SK-N-SH (cell line): Measurements from ENCODE around the gene FN3K. TPM values are rescaled to one million over a fixed set of nuclear protein-coding genes. Genes with fewer than 3 reads are reported as not detected.

Experiments used
- CTCF ChIA-PET: fragments of 300-600, 350-600 bp; formaldehyde crosslinking; extraction: SDS; loops from one replicate; lab custom pipeline; 2021; lab: Yijun Ruan, JAX
- POLR2A ChIA-PET: fragments of 350-600 bp; sonication (Branson Sonifier 250); formaldehyde crosslinking; extraction: SDS; loops from one replicate; lab custom pipeline; 2020; ENCODE audit warnings: antibody characterized with exemption, inconsistent platforms; lab: Yijun Ruan, JAX
- DNase-seq: peaks from one replicate; pipeline ENCODE4 v3.0.0; 2012
- H2AFZ ChIP-seq: fragments of 200-600 bp; sonication (generic); 2 replicates; pipeline ENCODE4 v1.8.1; 2016; ENCODE audit warnings: antibody characterized with exemption, mild to moderate bottlenecking, low read depth
- H3F3A ChIP-seq: fragments of 200-600 bp; sonication (generic); replicated peaks from 2 replicates; pipeline ENCODE3; 2016; ENCODE audit warnings: antibody characterized with exemption, mild to moderate bottlenecking; ENCODE audit not compliant: insufficient read depth
- H3K27ac ChIP-seq, 2 experiments: fragments of 200-500 bp in 1 of 2; fragments of 200-600 bp in 1 of 2; sonication (Bioruptor generic) in 1 of 2; sonication (generic), shearing (Covaris generic) in 1 of 2; 2 replicates each; pipeline versions ENCODE4 v1.5.1 to v1.6.1; 2014 to 2016; ENCODE audit warnings: low read depth in 2 of 2, inconsistent platforms in 1 of 2, low read length in 1 of 2, mild to moderate bottlenecking in 1 of 2, mixed read lengths in 1 of 2
- H3K27me3 ChIP-seq: fragments of 200-600 bp; sonication (generic), shearing (Covaris generic); 2 replicates; pipeline ENCODE4 v1.6.1; 2016; ENCODE audit warnings: mixed run types; ENCODE audit not compliant: insufficient read depth
- H3K36me3 ChIP-seq, 2 experiments: fragments of 200-500 bp in 1 of 2; fragments of 200-600 bp in 1 of 2; sonication (Bioruptor generic) in 1 of 2; sonication (generic) in 1 of 2; replicated peaks in 1 of 2; 2 replicates each; pipeline versions ENCODE3 to v1.5.1; 2014 to 2016; ENCODE audit warnings: low read length in 1 of 2, mild to moderate bottlenecking in 1 of 2; ENCODE audit not compliant: insufficient read depth in 2 of 2, control insufficient read depth in 1 of 2
- H3K4me1 ChIP-seq, 2 experiments: fragments of 200-500 bp in 1 of 2; fragments of 200-600 bp in 1 of 2; sonication (Bioruptor generic) in 1 of 2; sonication (generic), shearing (Covaris generic) in 1 of 2; 2 replicates each; pipeline versions ENCODE4 v1.5.1 to v1.6.1; 2014 to 2016; ENCODE audit warnings: low read depth in 1 of 2, low read length in 1 of 2, mixed run types in 1 of 2; ENCODE audit not compliant: insufficient read depth in 2 of 2, control insufficient read depth in 1 of 2
- H3K4me2 ChIP-seq: fragments of 200-600 bp; sonication (generic), shearing (Covaris generic); 2 replicates; pipeline ENCODE4 v1.6.1; 2017; ENCODE audit warnings: mixed run types
- H3K4me3 ChIP-seq, 2 experiments: fragments of 200-500 bp in 1 of 2; fragments of 200-600 bp in 1 of 2; sonication (Bioruptor generic) in 1 of 2; sonication (generic), shearing (Covaris generic) in 1 of 2; 2 replicates each; pipeline versions ENCODE4 v1.5.1 to v1.8.1; 2014 to 2016; ENCODE audit warnings: low read depth in 2 of 2, inconsistent platforms in 1 of 2, low read length in 1 of 2, mild to moderate bottlenecking in 1 of 2, mixed read lengths in 1 of 2, moderate library complexity in 1 of 2
- H3K79me2 ChIP-seq: fragments of 200-600 bp; sonication (generic); 2 replicates; pipeline ENCODE4 v1.8.1; 2017; ENCODE audit warnings: mild to moderate bottlenecking; ENCODE audit not compliant: insufficient read depth
- H3K9ac ChIP-seq: fragments of 200-600 bp; sonication (generic); 2 replicates; pipeline ENCODE4 v1.6.1; 2017; ENCODE audit warnings: mixed run types
- H3K9me2 ChIP-seq: fragments of 200-600 bp; sonication (generic); 2 replicates; pipeline ENCODE4 v1.6.1; 2017; ENCODE audit warnings: mixed run types
- H3K9me3 ChIP-seq: fragments of 200-600 bp; sonication (generic); 2 replicates; pipeline ENCODE4 v1.6.1; 2017; ENCODE audit warnings: mixed run types, mild to moderate bottlenecking, moderate library complexity
- H4K20me1 ChIP-seq: fragments of 200-600 bp; sonication (generic); 2 replicates; pipeline ENCODE4 v1.6.1; 2017; ENCODE audit warnings: mild to moderate bottlenecking, mixed run types; ENCODE audit not compliant: insufficient read depth
- ELF1 ChIP-seq: IDR thresholded peaks from 2 replicates; pipeline ENCODE4 v1.4.0; 2012
- FOXJ3 ChIP-seq: sonication (generic); formaldehyde crosslinking; IDR thresholded peaks from 2 replicates; pipeline ENCODE4 v1.5.1; 2020; ENCODE audit warnings: mild to moderate bottlenecking, missing genetic modification reagents
- MXI1 ChIP-seq: IDR thresholded peaks from 2 replicates; pipeline ENCODE4 v1.6.1; 2012; ENCODE audit warnings: mild to moderate bottlenecking, low read depth, low read length, improper control_type of control experiment
- PBX3 ChIP-seq: IDR thresholded peaks from 2 replicates; pipeline ENCODE4; 2012
- RCOR1 ChIP-seq: fragments of 150-350 bp; IDR thresholded peaks from 2 replicates; pipeline ENCODE4 v1.6.1; 2017; ENCODE audit warnings: antibody characterized with exemption, low read length
- RFX5 ChIP-seq: IDR thresholded peaks from 2 replicates; pipeline ENCODE4 v1.6.1; 2012; ENCODE audit warnings: mild to moderate bottlenecking, improper control_type of control experiment, low read length
- RXRA ChIP-seq: IDR thresholded peaks from 2 replicates; pipeline ENCODE4 v1.4.0; 2012; ENCODE audit warnings: low read depth, mild to moderate bottlenecking, borderline replicate concordance
- SIN3A ChIP-seq: IDR thresholded peaks from 2 replicates; pipeline ENCODE4 v1.6.1; 2012; ENCODE audit warnings: low read depth, mild to moderate bottlenecking, low read length, moderate library complexity, borderline replicate concordance
- SMC3 ChIP-seq: IDR thresholded peaks from 2 replicates; pipeline ENCODE4 v1.6.1; 2012; ENCODE audit warnings: low read depth, low read length, improper control_type of control experiment
- TAF1 ChIP-seq: IDR thresholded peaks from 2 replicates; pipeline ENCODE4 v1.6.1; 2012; ENCODE audit warnings: low read depth, mild to moderate bottlenecking, low read length, moderate library complexity, borderline replicate concordance
- TEAD4 ChIP-seq: IDR thresholded peaks from 2 replicates; pipeline ENCODE4 v1.4.0; 2012; ENCODE audit warnings: mild to moderate bottlenecking, borderline replicate concordance; ENCODE audit not compliant: insufficient read depth
- WGBS: methylation state at CpG from one replicate; pipeline ENCODE4 v1.1.6; 2017; ENCODE audit warnings: low lambda C conversion rate; 5-methylcytosine and 5-hydroxymethylcytosine counted together
- polyA plus RNA-seq, 3 experiments: library from polyadenylated mRNA; depleted of rRNA; stranded (reverse); fragments of >200 nt; gene quantifications; 2 replicates each; pipeline ENCODE4 v1.2.3, GENCODE V29; 2012
- TF ChIP-seq, protein P1 (sequence below): IDR thresholded peaks from 2 replicates; pipeline ENCODE4 v1.4.0; 2012; ENCODE audit warnings: low read depth
- TF ChIP-seq, protein P2 (sequence below): IDR thresholded peaks from 2 replicates; pipeline ENCODE4 v1.4.0; 2012; ENCODE audit warnings: low read depth, borderline replicate concordance

FN3K gene
- polyA plus RNA-seq, 1 of the 3 experiments (the other 2 are of a cell fraction): 9.9 TPM

DNA sequence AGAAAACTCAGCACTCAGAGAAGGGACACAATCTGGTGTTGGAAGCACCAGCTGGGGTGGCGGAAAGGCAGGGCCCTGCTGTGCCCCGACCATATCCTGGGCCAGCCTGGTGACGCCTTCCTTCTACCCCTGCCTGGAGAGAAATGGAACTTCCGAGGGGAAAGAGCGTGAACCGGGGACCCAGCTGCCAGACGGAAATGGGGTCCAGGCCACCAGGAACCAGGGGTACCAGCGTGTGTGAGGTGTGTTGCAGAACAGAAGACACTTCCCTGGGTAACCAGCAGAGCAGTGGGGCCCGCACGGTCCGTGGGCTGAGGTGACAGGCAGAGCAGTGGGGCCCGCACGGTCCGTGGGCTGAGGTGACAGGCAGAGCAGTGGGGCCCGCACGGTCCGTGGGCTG, 43.7 kb upstream of the FN3K start:
- no peaks in the 10 kb centered on the region for H3K9me2 ChIP-seq
- POLR2A ChIA-PET: no interaction called here

DNA sequence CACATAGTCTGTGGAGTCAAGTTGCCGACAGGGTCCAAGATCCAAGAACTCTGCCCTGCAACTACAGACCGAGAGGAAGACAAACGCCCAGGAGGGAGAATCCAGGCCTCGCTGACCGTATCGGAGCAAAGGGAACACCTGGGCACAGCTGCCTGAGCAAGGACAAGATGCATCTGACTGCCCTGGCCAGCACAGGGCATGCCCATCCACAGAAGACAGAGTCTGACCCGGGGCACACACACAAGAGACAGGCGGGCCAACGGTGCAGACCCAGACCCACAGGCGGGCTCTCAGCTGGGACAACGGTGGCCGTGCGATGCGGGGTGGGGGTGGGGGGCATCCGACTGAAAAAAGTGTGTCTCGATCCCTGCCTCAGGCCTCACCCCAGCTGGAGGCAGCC, 43.1 kb upstream of the FN3K start:
- no peak for TF ChIP-seq RXRA
- TF ChIP-seq ELF1: no peak
- TF ChIP-seq RFX5: no peak
- TF ChIP-seq, protein P1, sequence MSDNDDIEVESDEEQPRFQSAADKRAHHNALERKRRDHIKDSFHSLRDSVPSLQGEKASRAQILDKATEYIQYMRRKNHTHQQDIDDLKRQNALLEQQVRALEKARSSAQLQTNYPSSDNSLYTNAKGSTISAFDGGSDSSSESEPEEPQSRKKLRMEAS: no peak
- no peak for TF ChIP-seq MXI1
- 0 out of 2 replicates have a peak, but pooled peaks cover 4% of the 10 kb centered on the region for H3K79me2 ChIP-seq
- WGBS: 92% methylated on average over 15 of the region's 16 CpGs
- H3F3A ChIP-seq: no peaks in the 10 kb centered on the region
- H3K36me3 ChIP-seq: peaks cover 0 to 8% of the 10 kb centered on the region in 2 experiments
- CTCF ChIA-PET: interaction anchor here (1.0 to 1.5 kb wide), 2 partner anchors 24 to 82 kb away, joined by 3 to 5 read pairs; no protein-coding TSS in a partner anchor
- no peak overlapping the region for H3K27ac ChIP-seq
- H3K9me2 ChIP-seq: no peaks in the 10 kb centered on the region
- H3K4me2 ChIP-seq: no peak overlapping the region
- H3K9ac ChIP-seq: no peak overlapping the region
- H2AFZ ChIP-seq: no peak overlapping the region
- peaks cover 0 to 5% of the 10 kb centered on the region in 2 experiments; a peak in 1 of 4 replicates for H3K4me1 ChIP-seq
- DNase-seq: no peak
- H3K27me3 ChIP-seq: no peaks in the 10 kb centered on the region
- no peaks in the 10 kb centered on the region; the same call in 1 of the 2 replicates for H3K9me3 ChIP-seq
- no peaks in the 10 kb centered on the region for H4K20me1 ChIP-seq
- H3K4me3 ChIP-seq: no peak overlapping the region
- POLR2A ChIA-PET: no interaction called here

More for the DNA sequence above, 43.7 kb upstream of the FN3K start:
- Histone ChIP-seq H3K4me1 (no peaks in the 10 kb centered on the region; a peak in 1 of 4 replicates), H3K27me3 (no peaks in the 10 kb centered on the region), H3K4me2 (no peak overlapping the region), H3K9me3 (no peaks in the 10 kb centered on the region; the same call in 1 of the 2 replicates), H3K27ac (no peak overlapping the region), H3K4me3 (no peak overlapping the region), H3K9ac (no peak overlapping the region), H4K20me1 (no peaks in the 10 kb centered on the region), H3F3A (no peaks in the 10 kb centered on the region), H2AFZ (no peak overlapping the region), H3K36me3 (peaks cover 0 to 8% of the 10 kb centered on the region in 2 experiments), H3K79me2 (0 out of 2 replicates have a peak, but pooled peaks cover 4% of the 10 kb centered on the region)
- no peak for DNase-seq
- CTCF ChIA-PET: interaction anchor here (1.5 kb wide), 1 partner anchor 83 kb away, joined by 3 read pairs; no protein-coding TSS in a partner anchor
- WGBS: 92% methylated on average over 11 of the region's 17 CpGs
- TF ChIP-seq SMC3 (no peak), TAF1 (no peak), SIN3A (no peak), TEAD4 (no peak), MXI1 (no peak), FOXJ3 (CRISPR knock-in tag) (no peak), RCOR1 (no peak), PBX3 (no peak), RXRA (no peak)
- TF ChIP-seq, protein P2, sequence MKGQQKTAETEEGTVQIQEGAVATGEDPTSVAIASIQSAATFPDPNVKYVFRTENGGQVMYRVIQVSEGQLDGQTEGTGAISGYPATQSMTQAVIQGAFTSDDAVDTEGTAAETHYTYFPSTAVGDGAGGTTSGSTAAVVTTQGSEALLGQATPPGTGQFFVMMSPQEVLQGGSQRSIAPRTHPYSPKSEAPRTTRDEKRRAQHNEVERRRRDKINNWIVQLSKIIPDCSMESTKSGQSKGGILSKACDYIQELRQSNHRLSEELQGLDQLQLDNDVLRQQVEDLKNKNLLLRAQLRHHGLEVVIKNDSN: no peak
